Kidney (tissue), 14 donors: ENCODE measurements around the gene APOO. TPM values are rescaled to one million over a fixed set of nuclear protein-coding genes. Genes with fewer than 3 reads are reported as not detected.

Experiments used
- DNase-seq, 5 donors: peaks; one replicate each; pipeline ENCODE4 v3.0.0-alpha.2; 2013 to 2020
- FAIRE-seq: peaks from 2 replicates; lab custom pipeline; 2012; peaks lifted over from hg19 to GRCh38; lab: Jason Lieb, UNC
- H3K27ac ChIP-seq, 2 donors: one replicate each; pipeline ENCODE4 v1.7.0; 2013; ENCODE audit warnings: low read depth in 2 of 2, low read length in 2 of 2, inconsistent platforms in 1 of 2
- H3K27me3 ChIP-seq: one replicate; pipeline ENCODE4 v1.7.1; 2013; ENCODE audit warnings: low read length, inconsistent platforms; ENCODE audit not compliant: control insufficient read depth, insufficient read depth
- H3K36me3 ChIP-seq, 3 donors: one replicate each; pipeline versions ENCODE4 v1.7.0 to v1.7.1; 2013; ENCODE audit warnings: low read length in 3 of 3, control low read depth in 1 of 3, inconsistent platforms in 1 of 3; ENCODE audit not compliant: insufficient read depth in 3 of 3, control insufficient read depth in 2 of 3
- H3K4me1 ChIP-seq, 3 donors: one replicate each; pipeline versions ENCODE4 v1.7.0 to v1.7.1; 2013; ENCODE audit warnings: low read length in 3 of 3, inconsistent platforms in 1 of 3, low read depth in 1 of 3; ENCODE audit not compliant: control insufficient read depth in 2 of 3, insufficient read depth in 2 of 3
- H3K4me3 ChIP-seq, 3 donors: one replicate each; pipeline versions ENCODE4 v1.7.0 to v1.8.1; 2013; ENCODE audit warnings: low read length in 3 of 3, control low read depth in 1 of 3, inconsistent platforms in 1 of 3
- H3K9ac ChIP-seq, 3 donors: one replicate each; pipeline versions ENCODE4 v1.7.0 to v1.7.1; 2013; ENCODE audit warnings: low read length in 3 of 3, control low read depth in 1 of 3, inconsistent platforms in 1 of 3
- H3K9me3 ChIP-seq, 3 donors: one replicate each; pipeline versions ENCODE4 v1.7.0 to v1.7.1; 2013; ENCODE audit warnings: low read length in 3 of 3, control low read depth in 1 of 3, inconsistent platforms in 1 of 3; ENCODE audit not compliant: control insufficient read depth in 2 of 3, insufficient read depth in 1 of 3
- intact Hi-C: fragments of 100-400 bp; cut with DNase I; formaldehyde crosslinking; loops from one replicate; pipeline ENCODE4 v1.11.1; 2022
- polyA plus RNA-seq: library from polyadenylated mRNA; stranded (reverse); fragments of 350-450 nt; fragmentation: Illumina TruSeq; extraction: RNeasy Lipid Tissue Mini Kit (QIAGEN cat#74804); gene quantifications from one replicate; pipeline ENCODE4 v1.2.3, GENCODE V29; 2014; ENCODE audit warnings: low read depth, low replicate concordance; ENCODE audit not compliant: insufficient read depth
- total RNA-seq: library from RNA; stranded (reverse); fragmentation: NEBNext Ultra II Directional; extraction: Animal tissue kit (Norgen Biotek cat#: 25700); gene quantifications from one replicate; pipeline ENCODE4 v1.2.1, GENCODE V29; 2021
- TF ChIP-seq, protein P1 (sequence below): IDR thresholded peaks from 3 replicates; pipeline ENCODE4 v1.5.1; 2012; ENCODE audit warnings: mild to moderate bottlenecking, moderate library complexity, borderline replicate concordance; ENCODE audit not compliant: insufficient read depth; ENCODE audit errors: extremely low read depth
- donor health status: control.
- donor health status: control.
- donor health status: control.
- donor health status: control.
- donor health status: control.
- donor health status: DM: yes; HTN: yes; CAD: no.
- donor health status: Normal renal cell carcinoma (clear cell type).

APOO gene
- total and polyA plus RNA-seq, 2 donors from 2014 or later = 30.4 to 110 TPM

DNA sequence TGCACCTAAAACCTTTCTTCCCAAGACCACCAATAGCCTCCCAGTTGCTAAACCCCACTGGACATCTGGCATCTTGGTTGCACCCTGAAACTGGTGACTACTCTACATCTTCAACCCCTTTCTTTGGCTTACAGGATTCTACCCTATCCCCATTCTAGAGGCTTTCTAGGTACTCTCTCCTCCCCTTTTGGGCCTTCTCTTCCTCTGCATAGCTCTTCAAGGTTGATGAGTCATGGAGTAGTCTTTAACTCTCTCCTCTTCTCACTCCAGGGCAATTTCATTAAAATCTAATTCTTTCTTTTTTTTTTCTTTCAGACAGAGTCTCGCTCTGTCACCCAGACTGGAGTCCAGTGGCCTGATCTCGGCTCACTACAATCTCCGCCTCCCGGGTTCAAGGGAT, 16.8 kb downstream of the APOO start:
- FAIRE-seq = no peak
- intact Hi-C loops = no loop called here

DNA sequence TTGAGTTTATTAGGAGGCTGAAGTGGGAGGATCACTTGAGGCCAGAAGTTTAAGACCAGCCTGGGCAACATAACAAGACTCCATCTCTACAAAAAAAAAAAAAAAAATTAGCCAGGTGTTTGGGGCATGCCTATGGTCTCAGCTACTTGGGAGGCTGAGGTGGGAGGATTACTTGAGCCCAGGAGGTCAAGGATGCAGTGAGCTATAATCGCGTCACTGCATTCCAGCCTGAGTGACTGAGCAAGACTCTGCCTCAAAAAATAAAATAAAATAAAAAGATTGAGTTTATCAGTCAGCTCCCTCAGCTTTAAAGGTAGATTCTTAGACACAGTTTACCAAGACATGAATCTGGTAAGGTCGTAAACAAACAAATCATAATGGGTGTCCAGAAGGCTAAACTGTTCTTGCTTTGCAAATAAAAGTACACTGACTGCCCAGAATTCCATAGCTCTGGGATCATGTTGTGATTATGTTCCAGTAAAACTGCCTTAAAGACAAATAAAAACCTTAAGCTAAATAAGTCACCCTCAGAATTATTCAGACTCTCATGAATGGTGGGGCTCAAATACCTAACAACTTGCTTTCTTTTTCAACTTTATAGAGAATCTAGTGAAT, 18.7 kb downstream of the APOO start:
- FAIRE-seq (no peak), DNase-seq (no peak)
- no peaks in the 10 kb centered on the region for H3K27me3 ChIP-seq
- intact Hi-C loops = no loop called here
- TF ChIP-seq, protein P1, sequence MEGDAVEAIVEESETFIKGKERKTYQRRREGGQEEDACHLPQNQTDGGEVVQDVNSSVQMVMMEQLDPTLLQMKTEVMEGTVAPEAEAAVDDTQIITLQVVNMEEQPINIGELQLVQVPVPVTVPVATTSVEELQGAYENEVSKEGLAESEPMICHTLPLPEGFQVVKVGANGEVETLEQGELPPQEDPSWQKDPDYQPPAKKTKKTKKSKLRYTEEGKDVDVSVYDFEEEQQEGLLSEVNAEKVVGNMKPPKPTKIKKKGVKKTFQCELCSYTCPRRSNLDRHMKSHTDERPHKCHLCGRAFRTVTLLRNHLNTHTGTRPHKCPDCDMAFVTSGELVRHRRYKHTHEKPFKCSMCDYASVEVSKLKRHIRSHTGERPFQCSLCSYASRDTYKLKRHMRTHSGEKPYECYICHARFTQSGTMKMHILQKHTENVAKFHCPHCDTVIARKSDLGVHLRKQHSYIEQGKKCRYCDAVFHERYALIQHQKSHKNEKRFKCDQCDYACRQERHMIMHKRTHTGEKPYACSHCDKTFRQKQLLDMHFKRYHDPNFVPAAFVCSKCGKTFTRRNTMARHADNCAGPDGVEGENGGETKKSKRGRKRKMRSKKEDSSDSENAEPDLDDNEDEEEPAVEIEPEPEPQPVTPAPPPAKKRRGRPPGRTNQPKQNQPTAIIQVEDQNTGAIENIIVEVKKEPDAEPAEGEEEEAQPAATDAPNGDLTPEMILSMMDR = no peak
- H3K9me3 ChIP-seq = no peaks in the 10 kb centered on the region
- no peak overlapping the region for H3K4me3 ChIP-seq
- H3K9ac ChIP-seq = no peak overlapping the region
- H3K4me1 ChIP-seq = peaks cover 0 to 6% (median 0%) of the 10 kb centered on the region in 3 donors
- no peak overlapping the region for H3K27ac ChIP-seq
- H3K36me3 ChIP-seq = no peaks in the 10 kb centered on the region

More for the DNA sequence above, 16.8 kb downstream of the APOO start:
- Histone ChIP-seq H3K4me1 (peaks cover 0 to 6% (median 0%) of the 10 kb centered on the region in 3 donors), H3K27me3 (no peaks in the 10 kb centered on the region), H3K27ac (no peak overlapping the region), H3K4me3 (no peak overlapping the region), H3K9me3 (no peaks in the 10 kb centered on the region), H3K36me3 (no peaks in the 10 kb centered on the region), H3K9ac (no peak overlapping the region)
- DNase-seq = no peak
- TF ChIP-seq, protein P1 = no peak

DNA sequence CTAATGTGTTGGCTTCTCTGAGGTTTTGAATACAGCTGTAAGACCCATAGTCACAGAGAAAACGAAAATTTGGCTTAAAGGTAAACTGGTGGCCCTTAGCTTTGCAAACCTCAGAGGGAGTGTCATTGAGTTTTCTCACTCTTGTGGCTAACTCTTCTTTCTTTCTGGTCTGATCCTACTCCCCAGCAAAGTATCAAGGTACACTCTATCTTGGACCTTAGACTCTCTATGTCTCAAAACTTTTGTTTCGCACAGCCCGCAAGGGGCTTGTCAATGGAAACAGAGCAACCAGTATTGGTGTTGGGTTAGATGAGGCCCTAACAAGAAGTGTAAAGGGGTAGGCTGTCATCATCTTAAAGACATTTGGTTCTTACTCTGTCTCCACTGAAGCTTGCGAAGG, 19.8 kb downstream of the APOO start:
- Histone ChIP-seq H3K27ac (no peak overlapping the region), H3K4me3 (no peak overlapping the region), H3K36me3 (no peaks in the 10 kb centered on the region), H3K4me1 (peaks cover 0 to 6% (median 0%) of the 10 kb centered on the region in 3 donors), H3K9me3 (no peaks in the 10 kb centered on the region), H3K27me3 (no peaks in the 10 kb centered on the region), H3K9ac (no peak overlapping the region)
- DNase-seq = no peak
- intact Hi-C loops = no loop called here
- no peak for FAIRE-seq
- TF ChIP-seq, protein P1 = no peak

DNA sequence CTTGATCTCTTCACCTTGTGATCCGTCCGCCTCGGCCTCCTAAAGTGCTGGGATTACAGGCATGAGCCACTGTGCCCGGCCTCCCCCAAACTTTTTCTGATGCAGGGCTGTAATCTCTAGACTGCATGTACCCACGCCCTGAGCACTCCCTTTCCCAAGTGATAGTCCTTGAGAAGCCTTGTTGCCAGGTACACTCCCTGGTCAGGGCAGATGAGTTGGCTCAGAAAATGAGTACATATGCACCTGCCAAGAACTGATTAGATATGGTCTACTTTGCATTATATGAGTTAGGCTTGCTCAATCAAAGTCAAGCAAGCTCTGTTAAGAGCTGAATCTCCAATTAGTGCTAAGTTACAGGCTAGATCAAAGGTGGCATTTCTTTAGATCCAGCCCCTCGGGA, 20.3 kb downstream of the APOO start:
- Histone ChIP-seq H3K4me1 (peaks cover 0 to 6% (median 0%) of the 10 kb centered on the region in 3 donors), H3K36me3 (no peaks in the 10 kb centered on the region), H3K9me3 (no peaks in the 10 kb centered on the region), H3K27ac (no peak overlapping the region), H3K4me3 (no peak overlapping the region), H3K9ac (no peak overlapping the region), H3K27me3 (no peaks in the 10 kb centered on the region)
- DNase-seq (no peak), FAIRE-seq (no peak)
- TF ChIP-seq, protein P1 = no peak
- intact Hi-C loops = no loop called here
